Raji (cell line): Measurements from ENCODE around the gene CSF2RB.

Source experiments
- POLR2A ChIP-seq: IDR thresholded peaks from 2 replicates; pipeline ENCODE4 v1.6.1; 2011; ENCODE audit warnings: low read depth, low read length, control low read depth; ENCODE audit not compliant: insufficient read depth

CSF2RB gene

GRCh38 chr22:36902143-36902926 is 11.1 kb upstream of the CSF2RB start:
- TF ChIP-seq POLR2A = no peak

- no peak for TF ChIP-seq POLR2A
Observed at GRCh38 chr22:36904260-36904880, 9.1 kb upstream of the CSF2RB start.

GRCh38 chr22:36907253-36908195 is 5.9 kb upstream of the CSF2RB start:
- no peak for TF ChIP-seq POLR2A

DNA sequence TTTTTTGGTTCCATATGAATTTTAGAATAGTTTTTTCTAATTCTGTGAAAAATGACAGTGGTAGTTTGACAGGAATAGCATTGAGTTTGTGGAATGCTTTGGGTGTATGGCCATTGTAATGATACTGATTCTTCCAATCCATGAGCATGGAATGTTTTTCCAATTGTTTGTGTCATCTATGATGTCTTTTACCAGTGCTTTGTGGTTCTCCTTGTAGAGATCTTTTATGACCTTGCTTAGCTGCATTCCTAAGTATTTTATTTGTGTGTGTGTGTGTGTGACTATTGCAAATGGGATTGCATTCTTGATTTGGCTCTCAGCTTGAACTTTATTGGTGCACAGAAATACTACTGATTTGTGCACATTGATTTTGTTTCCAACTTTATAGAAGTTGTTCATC is 3.0 kb upstream of the CSF2RB start:
- no peak for TF ChIP-seq POLR2A

GRCh38 chr22:36911887-36912661 is 1.4 kb upstream of the CSF2RB start:
- TF ChIP-seq POLR2A = no peak

DNA sequence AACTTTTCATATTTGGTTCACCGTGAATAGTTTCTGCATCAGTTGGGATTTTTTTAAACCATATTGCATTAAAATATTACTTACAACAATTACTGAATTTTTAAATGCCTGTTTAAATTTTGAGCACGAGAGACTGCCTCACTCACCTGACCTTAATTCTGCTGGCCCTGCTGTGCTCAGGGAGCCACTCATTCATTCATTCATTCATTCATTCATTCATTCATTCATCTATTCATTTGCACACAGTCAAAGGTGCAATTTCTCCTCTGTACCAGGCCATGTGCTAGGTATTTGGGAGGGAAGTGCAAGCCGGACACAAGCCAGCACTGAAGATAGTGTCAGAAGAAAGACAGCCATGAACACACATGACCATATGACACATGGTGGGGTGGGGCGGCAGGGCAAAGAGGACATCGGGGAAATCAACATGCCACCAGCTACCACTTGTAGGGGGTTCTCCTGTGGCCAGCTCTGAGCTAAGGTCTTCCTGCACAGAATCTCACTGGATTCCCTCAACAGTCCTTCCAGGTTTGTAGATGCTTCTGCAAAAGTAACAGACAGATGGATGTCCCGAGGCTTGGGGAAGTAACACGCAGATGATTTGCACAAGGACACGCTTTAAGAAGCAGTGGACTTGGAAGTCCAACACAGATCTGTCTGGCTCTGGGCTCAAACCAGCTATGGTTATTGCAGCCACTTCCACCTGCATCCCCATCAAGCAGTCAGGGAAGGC is 568 bp upstream of the CSF2RB start:
- TF ChIP-seq POLR2A = no peak

- no peak for TF ChIP-seq POLR2A
Observed at GRCh38 chr22:36914390-36914752, 943 bp downstream of the CSF2RB start.

GRCh38 chr22:36916034-36916433 is 2.6 kb downstream of the CSF2RB start:
- TF ChIP-seq POLR2A = no peak

GRCh38 chr22:36918586-36919284 is 5.3 kb downstream of the CSF2RB start:
- no peak for TF ChIP-seq POLR2A

DNA sequence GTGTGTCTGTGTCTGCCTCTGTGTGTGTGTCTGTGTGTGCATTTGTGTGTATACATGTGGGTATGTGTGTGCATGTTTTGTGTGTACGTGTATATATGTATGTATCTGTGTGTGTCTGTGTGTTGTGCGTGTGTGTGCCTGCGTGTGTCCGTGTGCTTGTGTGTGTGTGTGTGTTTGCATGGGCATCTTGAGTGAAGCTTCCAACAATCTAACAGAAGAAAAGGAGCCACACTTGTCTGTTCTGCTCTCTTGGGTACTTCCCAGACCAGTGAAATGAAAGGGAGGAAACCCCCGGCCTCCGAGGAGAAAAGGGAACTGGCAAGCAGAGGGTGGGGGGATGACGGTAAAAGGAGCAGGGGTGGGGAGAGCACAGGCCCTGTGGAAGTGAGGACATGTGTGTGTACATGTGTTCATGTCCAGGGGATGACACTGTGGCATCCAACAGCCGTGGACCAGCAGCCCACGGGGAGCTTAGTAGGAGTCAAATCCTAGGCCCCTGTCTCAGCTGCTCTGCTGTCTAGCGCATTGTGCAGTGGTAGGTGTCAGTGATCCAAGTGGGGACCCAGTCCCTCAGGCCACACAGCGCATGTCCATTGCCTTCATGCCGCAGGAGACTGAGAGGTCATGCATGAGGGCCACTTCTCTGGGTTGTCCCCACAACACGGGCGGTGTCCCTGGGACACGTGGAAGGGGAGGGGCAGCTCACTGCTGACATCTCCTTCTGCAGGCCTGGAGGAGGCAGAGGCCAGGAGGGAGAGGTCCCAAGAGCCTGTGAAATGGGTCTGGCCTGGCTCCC is 8.1 kb downstream of the CSF2RB start:
- no peak for TF ChIP-seq POLR2A

DNA sequence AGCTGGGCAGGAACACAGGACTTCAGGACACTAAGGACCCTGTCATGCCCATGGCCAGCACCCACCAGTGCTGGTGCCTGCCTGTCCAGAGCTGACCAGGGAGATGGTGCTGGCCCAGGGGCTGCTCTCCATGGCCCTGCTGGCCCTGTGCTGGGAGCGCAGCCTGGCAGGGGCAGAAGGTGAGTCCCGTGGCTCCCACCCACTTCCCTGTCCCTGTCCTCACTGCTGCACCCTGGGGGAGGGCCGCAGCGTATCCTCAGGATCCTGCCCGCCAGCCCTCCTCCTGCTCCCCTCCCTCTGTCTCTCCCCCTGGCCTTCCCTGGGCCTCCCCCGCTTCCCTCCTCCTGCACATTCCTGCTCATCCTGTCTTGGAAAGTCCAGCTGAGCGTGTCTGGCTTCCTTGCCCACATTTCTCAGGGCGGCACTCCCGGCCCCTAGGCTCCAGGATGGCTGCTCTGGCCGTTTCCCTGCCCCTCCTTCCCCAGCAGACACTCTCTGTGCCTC is 8.7 kb downstream of the CSF2RB start:
- TF ChIP-seq POLR2A = no peak

DNA sequence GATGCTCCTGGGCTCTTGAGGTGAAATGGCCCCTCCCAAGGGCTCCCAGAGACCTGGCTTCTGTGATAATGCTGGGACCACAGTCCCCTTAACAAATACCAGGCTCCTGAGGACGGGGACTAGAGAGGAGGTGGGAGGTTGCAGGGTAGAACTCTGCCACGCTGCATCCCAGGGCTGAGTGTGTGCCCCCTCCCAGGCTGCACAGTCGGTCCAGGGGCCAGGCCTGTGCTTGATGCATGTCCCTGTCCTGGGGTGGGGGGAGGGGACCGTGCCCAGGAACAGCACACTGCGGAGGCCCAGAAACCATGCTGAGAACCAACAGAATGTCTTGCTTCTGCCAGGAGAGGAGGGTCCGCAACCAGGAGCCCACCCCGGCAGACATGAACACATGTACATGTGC is 9.3 kb downstream of the CSF2RB start:
- no peak for TF ChIP-seq POLR2A
